Measurements from ENCODE around the gene LYPD6B. TPM values are rescaled to one million over a fixed set of nuclear protein-coding genes. Genes with fewer than 3 reads are reported as not detected.

The LYPD6B gene
- total RNA-seq, 1 donor = 3.0 TPM

GRCh38 chr2:149145314-149146295 lies 107.1 kb downstream of the LYPD6B start:
- no peak for DNase-seq (ENCODE audit: low read depth)
- no peak overlapping the region for H3K4me3 ChIP-seq (ENCODE audit: low read depth, low read length)
- TF ChIP-seq CTCF (IDR thresholded peaks at IDR 0.05; ENCODE audit: insufficient read depth, low read depth, low read length) = no peak

GRCh38 chr2:149146876-149147275 lies 108.4 kb downstream of the LYPD6B start:
- no peak for DNase-seq (ENCODE audit: low read depth)
- no peak overlapping the region for H3K4me3 ChIP-seq (ENCODE audit: low read depth, low read length)
- no peak for TF ChIP-seq CTCF (IDR thresholded peaks at IDR 0.05; ENCODE audit: insufficient read depth, low read depth, low read length)

GRCh38 chr2:149148194-149149006 lies 109.9 kb downstream of the LYPD6B start:
- TF ChIP-seq CTCF (IDR thresholded peaks at IDR 0.05; ENCODE audit: insufficient read depth, low read depth, low read length) = no peak
- H3K4me3 ChIP-seq (ENCODE audit: low read depth, low read length) = no peak overlapping the region
- no peak for DNase-seq (ENCODE audit: low read depth)

GRCh38 chr2:149149007-149149297 lies 110.5 kb downstream of the LYPD6B start:
- no peak for DNase-seq (ENCODE audit: low read depth)
- TF ChIP-seq CTCF (IDR thresholded peaks at IDR 0.05; ENCODE audit: insufficient read depth, low read depth, low read length) = no peak
- H3K4me3 ChIP-seq (ENCODE audit: low read depth, low read length) = no peak overlapping the region

GRCh38 chr2:149152469-149152953 lies 114.0 kb downstream of the LYPD6B start:
- peak; percentile 59 for DNase-seq (ENCODE audit: low read depth)
- H3K4me3 ChIP-seq (ENCODE audit: low read depth, low read length) = no peak overlapping the region

More at GRCh38 chr2:149152469-149152953, 114.0 kb downstream of the LYPD6B start:
- TF ChIP-seq CTCF (IDR thresholded peaks at IDR 0.05; ENCODE audit: insufficient read depth, low read depth, low read length) = no peak

Measured in fibroblast of villous mesenchyme (primary cell).